ENCODE measurements around the gene LMAN1L.
"Not testable (repeated sequence)": the region's sequence is repeated elsewhere in the genome, so short reads cannot be mapped to it uniquely, and the experiment has no call there.

GRCh38 chr15:74786081-74786480, 26.6 kb upstream of the LMAN1L start:
- not testable (repeated sequence) for TF ChIP-seq CREB1 (CRISPR knock-in tag; IDR thresholded peaks at IDR 0.05); SMAD3 (CRISPR knock-in tag; IDR thresholded peaks at IDR 0.05; ENCODE audit: borderline replicate concordance); CTCF (IDR thresholded peaks at IDR 0.05)
